Keratinocyte (primary cell): ENCODE results near the gene ZDHHC12. TPM values are rescaled to one million over a fixed set of nuclear protein-coding genes. Genes with fewer than 3 reads are reported as not detected.

Experiments
- DNase-seq: peaks from one replicate; pipeline ENCODE4 v3.0.0-alpha.2; 2011; ENCODE audit warnings: low read depth, missing footprints, low spot score
- FAIRE-seq: peaks from 2 replicates; lab custom pipeline; 2011; peaks lifted over from hg19 to GRCh38; lab: Jason Lieb, UNC
- H2AFZ ChIP-seq: 2 replicates; pipeline ENCODE4 v1.6.0; 2012; ENCODE audit warnings: low read length, control low read depth, inconsistent platforms; ENCODE audit not compliant: control insufficient read depth
- H3K27ac ChIP-seq: 2 replicates; pipeline ENCODE4 v1.5.1; 2011; ENCODE audit warnings: low read length; ENCODE audit not compliant: control insufficient read depth, insufficient read depth
- H3K27me3 ChIP-seq: 3 replicates; pipeline ENCODE4 v1.6.0; 2011; ENCODE audit warnings: low read length; ENCODE audit not compliant: control insufficient read depth, insufficient read depth; ENCODE audit errors: extremely low read depth
- H3K36me3 ChIP-seq, 2 experiments: 2 replicates in 1 of 2; 3 replicates in 1 of 2; pipeline ENCODE4 v1.5.1; 2011; ENCODE audit warnings: low read length in 2 of 2, mild to moderate bottlenecking in 1 of 2; ENCODE audit not compliant: control insufficient read depth in 2 of 2, insufficient read depth in 2 of 2; ENCODE audit errors: extremely low read depth in 1 of 2
- H3K4me1 ChIP-seq: 3 replicates; pipeline ENCODE4 v1.5.1; 2011; ENCODE audit warnings: low read length; ENCODE audit not compliant: control insufficient read depth, insufficient read depth; ENCODE audit errors: extremely low read depth
- H3K4me2 ChIP-seq: 3 replicates; pipeline ENCODE4 v1.6.0; 2011; ENCODE audit warnings: low read depth, low read length; ENCODE audit not compliant: control insufficient read depth, insufficient read depth; ENCODE audit errors: extremely low read depth
- H3K4me3 ChIP-seq, 3 experiments: fragments of 200-600 bp in 1 of 3; sonication (generic) in 1 of 3; 2 replicates in 2 of 3; 3 replicates in 1 of 3; pipeline ENCODE4 v1.5.1; 2011 to 2016; ENCODE audit warnings: low read length in 3 of 3, mild to moderate bottlenecking in 3 of 3, control low read depth in 2 of 3, inconsistent platforms in 1 of 3, low read depth in 1 of 3, mixed read lengths in 1 of 3, mixed run types in 1 of 3, moderate library complexity in 1 of 3; ENCODE audit not compliant: control insufficient read depth in 2 of 3, insufficient read depth in 2 of 3; ENCODE audit errors: extremely low read depth in 1 of 3
- H3K79me2 ChIP-seq: 2 replicates; pipeline ENCODE4 v1.6.0; 2012; ENCODE audit warnings: low read length; ENCODE audit not compliant: control insufficient read depth, insufficient read depth
- H3K9ac ChIP-seq: 3 replicates; pipeline ENCODE4 v1.6.0; 2011; ENCODE audit warnings: low read length; ENCODE audit not compliant: control insufficient read depth, insufficient read depth; ENCODE audit errors: extremely low read depth
- H3K9me1 ChIP-seq: 3 replicates; pipeline ENCODE4 v1.6.0; 2011; ENCODE audit warnings: low read length; ENCODE audit not compliant: control insufficient read depth, insufficient read depth; ENCODE audit errors: extremely low read depth
- H3K9me3 ChIP-seq: 2 replicates; pipeline ENCODE4 v1.5.1; 2012; ENCODE audit warnings: low read depth, low read length; ENCODE audit not compliant: control insufficient read depth
- H4K20me1 ChIP-seq: 3 replicates; pipeline ENCODE4 v1.6.0; 2011; ENCODE audit warnings: low read length; ENCODE audit not compliant: control insufficient read depth, insufficient read depth; ENCODE audit errors: extremely low read depth
- EZH2 ChIP-seq: IDR thresholded peaks from one replicate; pipeline ENCODE4 v1.6.1; 2012; ENCODE audit warnings: inconsistent platforms, mild to moderate bottlenecking, low read length, moderate library complexity
- dilution Hi-C: fragments of 300-500 bp; cut with MboI; formaldehyde crosslinking; loops from one replicate; pipeline ENCODE4 v1.7.0; 2020; ENCODE audit warnings: low sequenced_read_pairs; ENCODE audit not compliant: extremely low pct_ligation_motif_present
- polyA plus RNA-seq, 5 experiments: library from polyadenylated mRNA; depleted of rRNA in 3 of 5; stranded (reverse) in 3 of 5; stranded (forward) in 1 of 5; unstranded in 1 of 5; fragments of >200 nt; gene quantifications; 1 replicate in 1 of 5; 2 replicates in 3 of 5; 3 replicates in 1 of 5; pipeline versions ENCODE4 v1.2.1 to v1.2.3, GENCODE V29; 2011 to 2012; ENCODE audit warnings: missing spikeins in 2 of 5, low read depth in 1 of 5, low replicate concordance in 1 of 5
- TF ChIP-seq, protein P1 (sequence below), 3 experiments: IDR thresholded peaks in 1 of 3; conservative IDR thresholded peaks in 1 of 3; optimal IDR thresholded peaks in 1 of 3; 2 replicates in 2 of 3; 3 replicates in 1 of 3; pipeline versions ENCODE3 to v1.5.1; 2011; ENCODE audit warnings: low read length in 3 of 3, mild to moderate bottlenecking in 3 of 3, moderate library complexity in 2 of 3, control low read depth in 1 of 3, inconsistent platforms in 1 of 3; ENCODE audit not compliant: insufficient read depth in 2 of 3; ENCODE audit errors: extremely low read depth in 1 of 3

Gene ZDHHC12
- polyA plus RNA-seq, 1 donor (not counting 4 experiments of a cell fraction or from before 2014, with no cell fraction given) = 24.1 TPM

DNA sequence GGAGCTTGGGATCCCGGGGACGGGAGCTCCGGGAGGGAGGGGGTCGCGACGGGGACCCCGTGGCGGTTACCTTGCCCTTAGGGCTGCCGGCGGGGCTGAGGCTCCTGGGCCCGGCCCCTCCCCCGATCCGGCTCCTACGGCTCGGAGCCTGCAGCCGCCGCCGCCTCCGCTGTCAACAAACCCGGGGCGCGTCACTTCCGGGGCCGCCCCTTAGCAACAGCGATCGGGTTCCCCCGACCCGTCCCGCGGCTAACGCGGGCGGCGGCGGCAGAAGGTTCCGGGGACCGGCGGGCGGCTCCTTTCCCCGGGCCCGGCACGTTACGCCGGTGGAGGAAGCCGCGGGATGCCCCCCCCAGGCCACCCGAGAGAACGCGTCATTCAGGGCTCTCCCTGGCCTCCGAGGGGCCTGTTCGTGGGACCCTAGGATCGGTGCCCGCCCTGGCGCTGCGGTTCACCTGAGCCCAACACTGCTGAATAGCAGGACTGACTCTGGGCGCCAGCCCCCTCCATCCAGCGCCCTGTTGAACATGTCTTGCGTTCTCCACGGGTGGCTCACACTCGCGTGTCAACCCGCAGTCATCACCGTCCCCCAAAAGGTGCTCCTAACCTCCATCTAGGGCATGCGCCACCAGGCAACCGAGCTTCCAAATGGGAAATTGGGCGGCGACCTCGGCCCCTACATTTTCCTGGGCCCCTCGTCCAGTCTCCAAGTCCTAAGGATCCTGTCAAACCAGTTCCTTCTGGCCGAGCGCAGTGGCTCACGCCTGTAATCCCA lies 48.0 kb upstream of the ZDHHC12 start, which contains the start of gene ZER1:
ZER1 (minus strand) TSS at position 183 of the 775 bp plus-strand sequence. CDS start 16,362 bp downstream, outside the sequence.
- Histone ChIP-seq H3K4me1 (peaks cover 8% of the 10 kb centered on the region), H3K4me2 (peak within 1 kb of the TSS; percentile 97), H3K27ac (peak within 1 kb of the TSS; percentile 91), H4K20me1 (no peaks in the 10 kb centered on the region), H3K36me3 (peaks cover 0 to 4% of the 10 kb centered on the region in 2 experiments), H3K79me2 (peaks cover 14% of the 10 kb centered on the region), H3K4me3 (peak within 1 kb of the TSS; percentile 84 to 88 (median 86)), H3K9me1 (no peaks in the 10 kb centered on the region), H3K27me3 (no peaks in the 10 kb centered on the region), H3K9me3 (no peaks in the 10 kb centered on the region), H3K9ac (peak within 1 kb of the TSS; percentile 83), H2AFZ (peak within 1 kb of the TSS; percentile 98)
- dilution Hi-C loops = no loop called here
- no peak for DNase-seq
- TF ChIP-seq, protein P1, sequence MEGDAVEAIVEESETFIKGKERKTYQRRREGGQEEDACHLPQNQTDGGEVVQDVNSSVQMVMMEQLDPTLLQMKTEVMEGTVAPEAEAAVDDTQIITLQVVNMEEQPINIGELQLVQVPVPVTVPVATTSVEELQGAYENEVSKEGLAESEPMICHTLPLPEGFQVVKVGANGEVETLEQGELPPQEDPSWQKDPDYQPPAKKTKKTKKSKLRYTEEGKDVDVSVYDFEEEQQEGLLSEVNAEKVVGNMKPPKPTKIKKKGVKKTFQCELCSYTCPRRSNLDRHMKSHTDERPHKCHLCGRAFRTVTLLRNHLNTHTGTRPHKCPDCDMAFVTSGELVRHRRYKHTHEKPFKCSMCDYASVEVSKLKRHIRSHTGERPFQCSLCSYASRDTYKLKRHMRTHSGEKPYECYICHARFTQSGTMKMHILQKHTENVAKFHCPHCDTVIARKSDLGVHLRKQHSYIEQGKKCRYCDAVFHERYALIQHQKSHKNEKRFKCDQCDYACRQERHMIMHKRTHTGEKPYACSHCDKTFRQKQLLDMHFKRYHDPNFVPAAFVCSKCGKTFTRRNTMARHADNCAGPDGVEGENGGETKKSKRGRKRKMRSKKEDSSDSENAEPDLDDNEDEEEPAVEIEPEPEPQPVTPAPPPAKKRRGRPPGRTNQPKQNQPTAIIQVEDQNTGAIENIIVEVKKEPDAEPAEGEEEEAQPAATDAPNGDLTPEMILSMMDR (optimal IDR thresholded peaks at IDR 0.05 in 1 of 3, IDR thresholded peaks at IDR 0.05 in 1 of 3, conservative IDR thresholded peaks at IDR 0.05 in 1 of 3; ENCODE audit: extremely low read depth in 1 of 3, insufficient read depth in 2 of 3, low read length in 3 of 3) = no peak
- no peak for TF ChIP-seq EZH2
- FAIRE-seq = no peak

DNA sequence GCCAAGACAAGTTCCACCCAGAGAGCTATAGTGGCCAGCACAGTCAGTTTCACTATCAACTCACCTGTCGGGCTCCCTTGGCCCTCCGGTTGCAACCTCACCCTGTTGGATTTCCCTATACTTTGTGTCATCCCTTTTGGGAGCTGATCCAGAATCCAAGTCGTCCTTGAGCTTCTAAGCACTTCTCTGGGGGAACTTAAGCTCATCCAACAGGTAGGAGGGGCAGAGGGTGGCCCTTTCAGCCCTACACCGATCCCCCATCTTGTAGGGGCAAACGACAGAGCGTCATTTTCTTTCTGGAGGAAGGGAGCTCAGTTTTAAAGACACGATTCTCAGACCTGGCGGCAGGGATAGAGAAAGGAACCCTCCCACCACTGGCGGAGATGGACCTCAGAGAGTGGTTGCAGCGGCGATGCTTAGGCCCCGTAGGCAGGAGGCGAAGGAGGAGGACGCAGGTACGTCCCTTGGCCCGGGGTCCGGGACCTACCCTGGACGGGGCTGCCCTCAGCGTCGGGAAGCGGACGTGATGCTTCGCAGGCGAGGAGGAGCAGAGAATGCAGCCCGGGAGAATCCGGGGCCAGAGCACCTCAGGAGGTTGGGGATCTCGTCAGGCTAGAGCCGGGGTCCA lies 47.3 kb upstream of the ZDHHC12 start:
- dilution Hi-C loops = no loop called here
- Histone ChIP-seq H3K27ac (peak overlapping the region; percentile 81), H3K4me3 (peak overlapping the region; percentile 84 to 88 (median 86)), H3K4me1 (peaks cover 8% of the 10 kb centered on the region), H3K79me2 (peaks cover 14% of the 10 kb centered on the region), H3K4me2 (peak overlapping the region; percentile 97), H3K9me3 (no peaks in the 10 kb centered on the region), H2AFZ (peak overlapping the region; percentile 72), H3K36me3 (peaks cover 0 to 4% of the 10 kb centered on the region in 2 experiments), H3K9ac (peak overlapping the region; percentile 83), H3K9me1 (no peaks in the 10 kb centered on the region), H3K27me3 (no peaks in the 10 kb centered on the region), H4K20me1 (no peaks in the 10 kb centered on the region)
- no peak for DNase-seq
- TF ChIP-seq, protein P1 (optimal IDR thresholded peaks at IDR 0.05 in 1 of 3, IDR thresholded peaks at IDR 0.05 in 1 of 3, conservative IDR thresholded peaks at IDR 0.05 in 1 of 3; ENCODE audit: extremely low read depth in 1 of 3, insufficient read depth in 2 of 3, low read length in 3 of 3) = no peak
- no peak for TF ChIP-seq EZH2
- FAIRE-seq = no peak
